Adipocyte (in vitro differentiated cells): ENCODE results near the gene RCL1.

Experiments used
- DNase-seq: peaks from one replicate; pipeline ENCODE4 v3.0.0-alpha.2; 2015; ENCODE audit warnings: low read depth
- H3K27me3 ChIP-seq: replicated peaks from 2 replicates; pipeline ENCODE4 v1.7.0; 2013; ENCODE audit warnings: mild to moderate bottlenecking, low read length, moderate library complexity; ENCODE audit not compliant: control insufficient read depth, insufficient read depth
- H3K36me3 ChIP-seq: 2 replicates; pipeline ENCODE4 v1.7.0; 2013; ENCODE audit warnings: low read length, mild to moderate bottlenecking, moderate library complexity; ENCODE audit not compliant: control insufficient read depth, insufficient read depth, severe bottlenecking
- H3K4me1 ChIP-seq: 2 replicates; pipeline ENCODE4 v1.7.0; 2013; ENCODE audit warnings: mild to moderate bottlenecking, low read length, moderate library complexity; ENCODE audit not compliant: control insufficient read depth, insufficient read depth
- H3K4me3 ChIP-seq: 2 replicates; pipeline ENCODE4 v1.7.0; 2013; ENCODE audit warnings: mild to moderate bottlenecking, low read length, moderate library complexity
- H3K9ac ChIP-seq: 2 replicates; pipeline ENCODE4 v1.7.0; 2013; ENCODE audit warnings: mild to moderate bottlenecking, low read length, moderate library complexity
- H3K9me3 ChIP-seq: 2 replicates; pipeline ENCODE4 v1.7.0; 2013; ENCODE audit warnings: mild to moderate bottlenecking, low read length, moderate library complexity; ENCODE audit not compliant: control insufficient read depth

The RCL1 gene

GRCh38 chr9:4833781-4834560 lies 41.2 kb downstream of the RCL1 start:
- peak; percentile 39 for DNase-seq
- H3K9ac ChIP-seq: no peak overlapping the region
- no peaks in the 10 kb centered on the region for H3K36me3 ChIP-seq

GRCh38 chr9:4836676-4837075 lies 43.9 kb downstream of the RCL1 start:
- peaks cover 55% of the 10 kb centered on the region for H3K4me1 ChIP-seq
- peak overlapping the region; percentile 43 for H3K9ac ChIP-seq
- H3K27me3 ChIP-seq: no peaks in the 10 kb centered on the region
- no peaks in the 10 kb centered on the region for H3K9me3 ChIP-seq
- peaks cover 6% of the 10 kb centered on the region for H3K36me3 ChIP-seq
- no peak for DNase-seq
- H3K4me3 ChIP-seq: no peak overlapping the region

More at GRCh38 chr9:4833781-4834560, 41.2 kb downstream of the RCL1 start:
- peaks cover 71% of the 10 kb centered on the region for H3K4me1 ChIP-seq
- no peaks in the 10 kb centered on the region for H3K9me3 ChIP-seq
- peak overlapping the region; percentile 18 for H3K4me3 ChIP-seq
- H3K27me3 ChIP-seq: no peaks in the 10 kb centered on the region

GRCh38 chr9:4837261-4838188 lies 44.8 kb downstream of the RCL1 start:
- peaks cover 8% of the 10 kb centered on the region for H3K36me3 ChIP-seq
- no peaks in the 10 kb centered on the region for H3K9me3 ChIP-seq
- peak overlapping the region; percentile 32 for H3K4me3 ChIP-seq
- peak; percentile 43 for DNase-seq
- H3K9ac ChIP-seq: peak overlapping the region; percentile 43
- peaks cover 60% of the 10 kb centered on the region for H3K4me1 ChIP-seq
- H3K27me3 ChIP-seq: no peaks in the 10 kb centered on the region

GRCh38 chr9:4838189-4838546 lies 45.4 kb downstream of the RCL1 start:
- DNase-seq: no peak
- Histone ChIP-seq H3K4me3 (peak overlapping the region; percentile 32), H3K9ac (peak overlapping the region; percentile 65), H3K36me3 (peaks cover 11% of the 10 kb centered on the region), H3K27me3 (no peaks in the 10 kb centered on the region), H3K9me3 (no peaks in the 10 kb centered on the region), H3K4me1 (peaks cover 60% of the 10 kb centered on the region)

GRCh38 chr9:4839470-4839912 lies 46.7 kb downstream of the RCL1 start:
- Histone ChIP-seq H3K4me1 (peaks cover 46% of the 10 kb centered on the region), H3K4me3 (no peak overlapping the region)
- peak; percentile 39 for DNase-seq

GRCh38 chr9:4840018-4840417 lies 47.3 kb downstream of the RCL1 start:
- Histone ChIP-seq H3K4me1 (peaks cover 45% of the 10 kb centered on the region), H3K36me3 (peaks cover 27% of the 10 kb centered on the region), H3K27me3 (no peaks in the 10 kb centered on the region), H3K9me3 (no peaks in the 10 kb centered on the region), H3K4me3 (no peak overlapping the region), H3K9ac (no peak overlapping the region)
- DNase-seq: no peak

More at GRCh38 chr9:4839470-4839912, 46.7 kb downstream of the RCL1 start:
- Histone ChIP-seq H3K9me3 (no peaks in the 10 kb centered on the region), H3K27me3 (no peaks in the 10 kb centered on the region), H3K9ac (no peak overlapping the region), H3K36me3 (peaks cover 22% of the 10 kb centered on the region)

- DNase-seq: no peak
- Histone ChIP-seq H3K27me3 (no peaks in the 10 kb centered on the region), H3K36me3 (peaks cover 43% of the 10 kb centered on the region), H3K4me1 (peaks cover 36% of the 10 kb centered on the region), H3K9ac (no peak overlapping the region), H3K9me3 (no peaks in the 10 kb centered on the region), H3K4me3 (no peak overlapping the region)
Measured at GRCh38 chr9:4842213-4842612, 49.5 kb downstream of the RCL1 start.

GRCh38 chr9:4842734-4843133 lies 50.0 kb downstream of the RCL1 start:
- no peak for DNase-seq

GRCh38 chr9:4844056-4844838 lies 51.5 kb downstream of the RCL1 start:
- Histone ChIP-seq H3K27me3 (no peaks in the 10 kb centered on the region), H3K9ac (no peak overlapping the region), H3K9me3 (no peaks in the 10 kb centered on the region), H3K4me3 (no peak overlapping the region), H3K4me1 (peaks cover 16% of the 10 kb centered on the region), H3K36me3 (peaks cover 56% of the 10 kb centered on the region)
- no peak for DNase-seq

More at GRCh38 chr9:4842734-4843133, 50.0 kb downstream of the RCL1 start:
- no peaks in the 10 kb centered on the region for H3K27me3 ChIP-seq
- peaks cover 31% of the 10 kb centered on the region for H3K4me1 ChIP-seq
- H3K36me3 ChIP-seq: peaks cover 49% of the 10 kb centered on the region
- no peak overlapping the region for H3K9ac ChIP-seq
- no peak overlapping the region for H3K4me3 ChIP-seq
- no peaks in the 10 kb centered on the region for H3K9me3 ChIP-seq

- peaks cover 18% of the 10 kb centered on the region for H3K4me1 ChIP-seq
Measured at GRCh38 chr9:4849369-4849768, 56.6 kb downstream of the RCL1 start.

More at GRCh38 chr9:4849369-4849768, 56.6 kb downstream of the RCL1 start:
- no peak for DNase-seq
- Histone ChIP-seq H3K9ac (no peak overlapping the region), H3K36me3 (peaks cover 53% of the 10 kb centered on the region), H3K27me3 (no peaks in the 10 kb centered on the region), H3K9me3 (no peaks in the 10 kb centered on the region), H3K4me3 (no peak overlapping the region)
